Measurements from ENCODE around the gene OMG.

GRCh38 chr17:31299624-31300023 is 2.6 kb upstream of the OMG start:
- TF ChIP-seq CTCF (IDR thresholded peaks at IDR 0.05) (no peak), EZH2 (IDR thresholded peaks at IDR 0.05; ENCODE audit: borderline replicate concordance, insufficient read depth, low read depth, low read length, poor library complexity, severe bottlenecking) (no peak)

All from B cell (primary cell).